RWPE1 (cell line): ENCODE measurements around the gene SMARCA4.
A peak's percentile ranks its signal among the peaks of the same experiment; 100 is the strongest.

Experiments used
- CTCF ChIA-PET: fragments of 350-600 bp; sonication (Branson Sonifier 250); formaldehyde crosslinking; extraction: SDS; loops from one replicate; lab custom pipeline; 2021; lab: Yijun Ruan, JAX
- POLR2A ChIA-PET: fragments of 400-600 bp; formaldehyde crosslinking; extraction: SDS; loops from one replicate; lab custom pipeline; 2020; ENCODE audit warnings: antibody characterized with exemption; ENCODE audit not compliant: low non-redundant PET; lab: Yijun Ruan, JAX
- DNase-seq: peaks from one replicate; pipeline ENCODE4 v3.0.0; 2012; ENCODE audit warnings: low spot score
- H3K27ac ChIP-seq: fragments of 450-650 bp; 2 replicates; pipeline ENCODE4 v1.5.1; 2017
- TF ChIP-seq, protein P1 (sequence below): fragments of 450-650 bp; conservative IDR thresholded peaks from 2 replicates; pipeline ENCODE4 v1.5.1; 2017; ENCODE audit warnings: low read depth, mild to moderate bottlenecking

SMARCA4 gene

GRCh38 chr19:11025006-11025405 is 64.2 kb downstream of the SMARCA4 start:
- ChIA-PET POLR2A (no interaction called here), CTCF (no interaction called here)
- DNase-seq: no peak
- TF ChIP-seq, protein P1, sequence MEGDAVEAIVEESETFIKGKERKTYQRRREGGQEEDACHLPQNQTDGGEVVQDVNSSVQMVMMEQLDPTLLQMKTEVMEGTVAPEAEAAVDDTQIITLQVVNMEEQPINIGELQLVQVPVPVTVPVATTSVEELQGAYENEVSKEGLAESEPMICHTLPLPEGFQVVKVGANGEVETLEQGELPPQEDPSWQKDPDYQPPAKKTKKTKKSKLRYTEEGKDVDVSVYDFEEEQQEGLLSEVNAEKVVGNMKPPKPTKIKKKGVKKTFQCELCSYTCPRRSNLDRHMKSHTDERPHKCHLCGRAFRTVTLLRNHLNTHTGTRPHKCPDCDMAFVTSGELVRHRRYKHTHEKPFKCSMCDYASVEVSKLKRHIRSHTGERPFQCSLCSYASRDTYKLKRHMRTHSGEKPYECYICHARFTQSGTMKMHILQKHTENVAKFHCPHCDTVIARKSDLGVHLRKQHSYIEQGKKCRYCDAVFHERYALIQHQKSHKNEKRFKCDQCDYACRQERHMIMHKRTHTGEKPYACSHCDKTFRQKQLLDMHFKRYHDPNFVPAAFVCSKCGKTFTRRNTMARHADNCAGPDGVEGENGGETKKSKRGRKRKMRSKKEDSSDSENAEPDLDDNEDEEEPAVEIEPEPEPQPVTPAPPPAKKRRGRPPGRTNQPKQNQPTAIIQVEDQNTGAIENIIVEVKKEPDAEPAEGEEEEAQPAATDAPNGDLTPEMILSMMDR: no peak
- peak overlapping the region; percentile 15; the same call in 1 of the 2 replicates for H3K27ac ChIP-seq

- no peak overlapping the region for H3K27ac ChIP-seq
- no peak for DNase-seq
- POLR2A ChIA-PET: no interaction called here
- TF ChIP-seq, protein P1: no peak
- CTCF ChIA-PET: interaction anchor here (0.5 kb wide), 1 partner anchor 54 kb away, joined by 4 read pairs; no protein-coding TSS in a partner anchor
Measured at GRCh38 chr19:11025445-11025844, 64.6 kb downstream of the SMARCA4 start.

GRCh38 chr19:11025997-11026396 is 65.2 kb downstream of the SMARCA4 start:
- no peak for DNase-seq
- TF ChIP-seq, protein P1: no peak
- ChIA-PET POLR2A (no interaction called here), CTCF (interaction anchor here (0.5 to 0.6 kb wide), 2 partner anchors 44 to 54 kb away, joined by 3 to 4 read pairs; no protein-coding TSS in a partner anchor)
- H3K27ac ChIP-seq: no peak overlapping the region

- H3K27ac ChIP-seq: peak overlapping the region; percentile 45; the same call in 1 of the 2 replicates
- TF ChIP-seq, protein P1: no peak
- ChIA-PET POLR2A (no interaction called here), CTCF (interaction anchor here (0.8 kb wide), 1 partner anchor 163 kb away, joined by 3 read pairs; no protein-coding TSS in a partner anchor)
- DNase-seq: no peak
Measured at GRCh38 chr19:11027381-11027780, 66.6 kb downstream of the SMARCA4 start.

DNA sequence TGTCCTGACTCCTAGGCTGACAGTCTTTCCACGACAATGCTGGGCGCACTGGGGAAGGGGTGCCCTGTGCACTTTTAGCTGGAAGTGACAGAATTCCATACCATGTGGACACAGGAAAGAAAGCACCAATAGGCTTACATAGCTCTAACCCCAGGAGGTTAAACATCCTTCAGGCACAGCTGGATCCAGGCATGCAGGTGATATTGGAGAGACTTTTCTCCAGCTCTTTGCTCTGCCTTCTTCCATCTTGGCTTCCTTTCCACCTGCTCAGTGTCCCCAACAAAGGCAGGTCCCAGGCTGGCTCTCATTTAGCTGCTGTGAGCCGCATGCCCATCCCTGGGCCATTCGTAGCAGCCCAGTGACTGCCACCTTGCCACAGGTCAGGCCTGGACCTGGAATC is 67.3 kb downstream of the SMARCA4 start:
- CTCF ChIA-PET: no interaction called here
- peak overlapping the region; percentile 45 for H3K27ac ChIP-seq
- TF ChIP-seq, protein P1: no peak
- no peak for DNase-seq
- POLR2A ChIA-PET: interaction anchor here (0.6 kb wide), 1 partner anchor 65 kb away, joined by 3 read pairs; no protein-coding TSS in a partner anchor

GRCh38 chr19:11031421-11032070 is 70.7 kb downstream of the SMARCA4 start:
- DNase-seq: no peak
- POLR2A ChIA-PET: no interaction called here
- CTCF ChIA-PET: no interaction called here
- H3K27ac ChIP-seq: peak overlapping the region; percentile 93; the same call in 1 of the 2 replicates
- TF ChIP-seq, protein P1: no peak
